ENCODE results near the gene CFAP61.
"Not testable (repeated sequence)": the region's sequence is repeated elsewhere in the genome, so short reads cannot be mapped to it uniquely, and the experiment has no call there.

The CFAP61 gene

DNA sequence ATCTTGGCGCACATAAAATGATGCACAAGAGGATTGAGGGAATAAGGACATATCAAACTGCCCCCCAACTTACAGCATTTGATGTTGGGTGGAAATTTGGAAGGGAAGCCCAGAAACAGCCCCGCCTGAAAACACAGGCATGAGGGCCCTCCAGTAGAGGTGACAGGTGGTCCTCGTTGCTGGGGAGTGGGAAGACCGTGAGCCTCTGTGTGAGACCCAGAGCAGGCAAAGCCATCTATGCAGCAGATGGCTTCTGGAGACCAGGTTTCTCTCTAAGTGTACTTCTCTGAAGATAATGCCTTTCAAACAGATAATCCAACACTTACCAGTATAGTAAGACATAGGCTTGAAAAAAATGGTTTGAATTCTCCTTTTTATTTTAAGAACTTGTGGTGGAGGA, 183.3 kb downstream of the CFAP61 start:
- peak; percentile 94 for DNase-seq

DNA sequence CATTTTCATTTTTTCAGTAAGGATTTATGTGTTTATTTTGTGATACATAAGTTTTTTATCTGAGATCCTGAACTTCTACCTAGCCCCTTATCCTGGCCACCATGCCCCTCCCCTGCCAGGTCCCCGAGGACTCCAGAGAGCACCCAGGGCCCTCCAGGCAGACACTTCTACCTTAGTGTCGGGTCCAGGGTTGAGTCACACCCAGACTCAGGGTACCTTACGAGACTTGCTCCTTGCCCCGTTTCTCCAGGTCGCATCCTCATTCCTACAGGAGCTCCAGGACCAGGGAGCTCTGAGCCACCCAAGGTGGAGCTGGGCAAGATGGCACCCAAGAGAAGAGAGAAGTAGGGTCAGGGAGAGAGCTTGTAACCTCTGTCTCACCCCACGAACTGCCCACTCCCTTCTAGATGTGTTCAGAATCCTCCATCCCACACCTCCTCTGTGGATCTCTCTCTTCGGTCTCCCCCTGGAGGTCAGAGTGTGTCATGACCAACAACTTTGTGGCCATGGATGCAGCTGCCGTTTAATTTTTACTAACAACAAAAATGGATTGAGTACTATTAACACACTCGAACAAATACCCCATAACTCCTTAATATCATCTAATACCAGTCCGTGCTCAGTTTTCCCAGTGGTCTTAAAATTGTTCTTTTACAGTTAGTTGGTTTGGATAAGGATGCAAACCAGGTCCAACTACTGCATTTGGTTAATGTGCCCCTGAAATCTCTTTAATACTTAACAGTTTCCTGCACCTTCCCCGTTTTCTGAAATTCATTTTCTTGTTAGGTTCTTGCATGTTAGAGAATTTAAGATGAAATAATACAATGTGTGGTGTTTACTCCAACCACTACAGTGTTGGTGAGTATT, 185.0 kb downstream of the CFAP61 start:
- peak; percentile 82 for DNase-seq

DNA sequence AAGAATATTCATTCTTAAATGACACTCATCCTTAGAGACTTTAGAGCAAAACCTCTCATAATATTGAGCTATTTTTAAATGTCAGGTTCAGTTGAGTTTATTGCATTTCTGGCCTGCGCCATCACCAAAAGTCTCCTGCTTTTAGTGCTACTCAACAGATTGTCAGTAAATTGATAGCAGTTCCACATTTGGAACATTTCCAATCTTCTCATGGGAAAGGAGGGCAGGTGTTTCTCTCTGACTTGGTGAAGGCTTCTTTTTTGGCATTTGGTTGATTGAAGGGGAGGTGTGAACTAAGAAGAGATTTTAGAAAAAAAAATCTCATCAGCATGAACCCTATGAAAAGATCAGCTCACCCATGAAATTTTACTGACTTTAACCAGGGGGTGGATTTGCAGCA, 189.6 kb downstream of the CFAP61 start:
- no peak for DNase-seq

- DNase-seq = not testable (repeated sequence)
Observed at GRCh38 chr20:20244384-20244783, 192.1 kb downstream of the CFAP61 start.

- DNase-seq = no peak
Observed at GRCh38 chr20:20246996-20247633, 194.8 kb downstream of the CFAP61 start.

DNA sequence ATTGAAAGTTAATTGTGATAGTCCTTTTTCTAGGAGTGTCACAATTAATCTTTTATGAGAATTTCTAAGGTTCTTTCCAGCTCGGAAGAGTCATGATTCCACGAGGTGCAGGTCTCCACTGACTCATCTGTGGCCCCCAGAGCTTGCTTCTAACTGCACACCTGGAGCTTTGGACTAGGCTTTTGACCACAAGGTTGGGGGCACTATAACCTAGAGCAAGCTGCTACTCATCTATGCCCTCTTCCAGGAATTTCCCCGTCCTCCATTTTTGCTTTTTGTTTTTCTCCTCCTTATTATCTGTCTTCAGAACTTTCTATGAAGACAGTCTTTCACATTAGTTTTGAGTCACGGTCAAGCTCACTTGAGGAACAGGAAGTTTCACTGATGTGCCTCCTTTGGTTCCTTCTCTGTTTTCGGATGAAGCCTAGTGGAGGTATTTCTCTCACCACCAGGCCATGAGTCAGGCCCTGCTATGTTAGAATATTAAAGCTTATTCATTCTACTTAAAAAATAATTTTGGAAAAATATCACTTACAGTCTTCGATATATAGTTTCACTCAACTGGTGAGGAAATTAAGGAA, 196.4 kb downstream of the CFAP61 start:
- DNase-seq = no peak

DNA sequence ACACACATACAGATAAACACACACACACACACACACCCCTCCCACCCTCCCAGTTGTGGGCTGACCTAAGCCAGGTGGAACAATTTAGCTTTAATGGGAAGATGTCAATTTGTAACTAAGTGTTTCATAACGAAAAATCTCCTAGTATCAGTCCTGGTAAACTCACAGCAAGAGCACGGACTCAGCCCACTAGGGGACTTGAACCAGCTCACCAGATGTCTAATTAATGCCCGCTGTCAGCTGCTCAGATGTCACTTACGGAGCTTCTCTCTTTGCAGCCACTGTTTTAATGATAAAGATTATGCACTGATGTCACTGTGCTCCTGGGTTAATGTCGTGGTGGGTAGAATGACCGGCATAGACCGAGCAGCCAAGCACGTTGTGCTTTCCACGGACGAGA, 199.0 kb downstream of the CFAP61 start:
- no peak for DNase-seq

DNA sequence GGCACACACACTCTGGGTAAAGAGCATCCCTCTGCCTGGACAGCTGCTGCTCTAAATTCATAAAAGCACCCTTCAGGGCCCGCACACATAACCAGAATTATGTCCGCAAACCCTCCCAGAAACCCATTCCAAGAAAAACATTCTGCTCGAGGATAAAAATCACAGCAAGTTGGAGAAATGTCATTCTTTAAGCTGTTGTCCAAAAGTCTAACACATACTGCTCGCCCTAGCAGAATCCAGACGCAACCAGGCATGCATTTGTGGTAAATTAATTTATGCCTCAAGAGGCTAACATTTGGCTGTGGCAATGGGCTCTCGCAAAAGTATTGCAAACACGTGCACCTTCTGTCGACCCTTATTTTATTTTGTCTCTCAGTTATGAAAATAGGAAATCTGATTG, 199.5 kb downstream of the CFAP61 start:
- no peak for DNase-seq

GRCh38 chr20:20253039-20253743, 200.9 kb downstream of the CFAP61 start:
- no peak for DNase-seq

DNA sequence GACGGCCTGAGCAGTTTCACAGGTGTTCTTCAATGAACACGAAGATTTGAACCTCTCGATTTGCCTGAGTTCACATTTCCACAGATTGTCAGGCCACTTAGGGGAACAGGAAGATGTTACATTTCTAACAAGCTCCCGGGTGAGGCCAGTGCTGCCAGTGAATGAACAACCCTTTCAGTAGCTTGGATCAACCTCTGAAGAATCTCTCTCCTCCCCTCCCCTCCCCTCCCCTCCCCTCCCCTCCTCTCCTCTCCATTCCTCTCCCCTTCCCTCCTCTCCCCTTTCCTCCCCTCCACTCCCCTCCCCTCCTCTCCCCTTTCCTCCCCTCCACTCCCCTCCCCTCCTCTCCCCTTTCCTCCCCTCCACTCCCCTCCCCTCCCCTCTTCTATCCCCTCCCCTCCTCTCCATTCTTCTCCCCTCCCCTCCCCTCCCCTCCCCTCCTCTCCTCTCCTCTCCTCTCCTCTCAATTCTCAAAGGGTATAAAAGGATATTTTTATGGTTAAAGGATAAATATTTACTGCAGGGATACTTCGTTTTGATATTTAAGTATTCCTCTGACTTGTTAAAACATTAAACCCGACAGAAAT, 201.5 kb downstream of the CFAP61 start:
- no peak for DNase-seq

DNA sequence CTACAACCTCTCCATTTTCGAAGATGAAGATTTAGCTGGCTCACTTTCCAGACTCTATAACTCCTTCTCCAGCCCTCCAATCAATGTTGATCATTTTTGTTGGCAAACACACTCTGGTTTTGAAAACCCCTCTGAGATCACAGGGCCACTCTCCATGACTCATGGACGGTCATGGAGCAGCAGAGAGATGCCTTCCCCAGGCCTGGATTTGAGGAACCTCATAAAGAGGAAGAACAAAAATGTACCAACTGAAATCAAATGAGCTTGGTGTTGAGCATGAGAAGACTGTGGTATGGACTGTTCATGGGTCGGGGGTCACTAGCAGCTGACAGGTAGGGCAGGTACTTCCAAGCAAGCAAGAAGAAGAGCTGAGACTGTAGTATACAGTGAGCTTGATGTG, 202.8 kb downstream of the CFAP61 start:
- DNase-seq = no peak

DNA sequence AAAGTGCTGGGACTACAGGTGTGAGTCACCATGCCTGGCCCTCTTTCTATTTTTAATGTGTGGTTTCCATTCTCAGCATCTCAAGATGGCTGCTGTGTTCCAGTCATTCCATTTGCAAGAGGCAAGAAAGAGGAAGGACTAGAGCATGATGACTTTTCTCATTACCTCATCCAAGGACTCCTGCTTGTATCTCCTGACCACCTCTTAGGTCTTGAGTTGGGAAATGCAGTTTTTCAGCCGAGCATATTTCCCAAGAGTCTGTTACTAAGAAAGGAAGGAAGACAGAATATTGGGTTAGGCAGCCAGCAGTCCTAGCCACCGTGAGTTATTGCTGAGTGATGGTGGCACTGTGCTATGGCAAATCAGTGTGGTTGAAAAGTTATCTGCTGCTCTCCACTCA, 207.2 kb downstream of the CFAP61 start:
- DNase-seq = no peak

DNA sequence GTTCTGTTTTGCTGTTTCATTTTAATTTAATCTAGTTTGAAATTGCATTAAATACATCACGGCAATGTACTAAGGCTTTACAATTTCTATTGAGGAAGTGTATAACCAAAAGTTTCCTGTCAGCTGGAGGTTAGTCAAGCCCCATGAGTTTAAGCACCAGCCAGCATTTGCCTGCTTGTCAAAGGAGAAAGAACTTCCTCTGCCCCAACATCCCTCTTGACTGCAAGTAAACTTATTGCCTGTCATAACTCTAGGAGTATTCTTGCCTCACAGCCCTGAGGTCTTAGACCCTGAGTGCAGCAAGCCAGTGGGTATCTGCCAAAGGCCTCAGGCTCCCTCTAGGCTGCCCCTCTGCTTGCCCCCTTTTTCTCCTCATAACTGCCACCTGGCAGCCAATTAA, 208.8 kb downstream of the CFAP61 start:
- DNase-seq = no peak

DNA sequence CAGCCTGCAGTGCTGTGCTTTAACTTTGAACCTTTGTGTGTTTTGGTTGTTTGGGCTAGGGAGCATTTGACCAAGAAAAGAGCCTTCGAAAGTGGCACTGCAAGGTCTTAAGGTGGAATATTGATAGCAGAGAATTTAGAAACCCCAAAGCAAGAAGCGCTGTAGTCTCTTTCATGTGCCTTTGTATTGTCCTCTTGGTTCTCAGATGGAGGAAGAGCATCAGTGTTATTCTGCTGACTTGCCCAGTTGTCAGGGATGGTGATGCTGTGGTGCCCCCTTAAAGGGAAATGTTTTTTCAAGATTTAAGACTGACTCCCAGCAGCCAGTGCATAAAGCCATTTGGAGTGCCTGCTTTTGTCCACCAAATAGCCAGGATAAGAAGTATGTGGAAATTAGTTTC, 212.9 kb downstream of the CFAP61 start:
- no peak for DNase-seq

DNA sequence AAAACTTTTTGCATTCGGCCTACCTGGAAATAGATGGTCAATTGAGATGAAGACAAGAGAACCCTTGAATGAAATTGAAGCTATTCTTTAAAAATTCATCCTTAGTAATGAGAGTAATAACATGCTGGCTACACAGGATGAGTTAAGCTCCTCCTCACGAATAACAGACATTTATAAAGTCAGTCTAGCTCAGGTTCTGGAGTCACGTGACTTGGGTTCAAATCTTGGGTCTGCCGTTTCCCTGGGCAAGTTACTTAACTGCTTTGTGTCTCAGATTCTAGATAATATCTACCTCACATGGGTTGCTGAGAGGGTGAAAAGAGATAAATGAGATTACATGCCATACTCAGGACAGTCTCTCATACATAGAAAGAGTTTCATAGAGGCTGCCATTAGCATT, 214.2 kb downstream of the CFAP61 start:
- no peak for DNase-seq

DNA sequence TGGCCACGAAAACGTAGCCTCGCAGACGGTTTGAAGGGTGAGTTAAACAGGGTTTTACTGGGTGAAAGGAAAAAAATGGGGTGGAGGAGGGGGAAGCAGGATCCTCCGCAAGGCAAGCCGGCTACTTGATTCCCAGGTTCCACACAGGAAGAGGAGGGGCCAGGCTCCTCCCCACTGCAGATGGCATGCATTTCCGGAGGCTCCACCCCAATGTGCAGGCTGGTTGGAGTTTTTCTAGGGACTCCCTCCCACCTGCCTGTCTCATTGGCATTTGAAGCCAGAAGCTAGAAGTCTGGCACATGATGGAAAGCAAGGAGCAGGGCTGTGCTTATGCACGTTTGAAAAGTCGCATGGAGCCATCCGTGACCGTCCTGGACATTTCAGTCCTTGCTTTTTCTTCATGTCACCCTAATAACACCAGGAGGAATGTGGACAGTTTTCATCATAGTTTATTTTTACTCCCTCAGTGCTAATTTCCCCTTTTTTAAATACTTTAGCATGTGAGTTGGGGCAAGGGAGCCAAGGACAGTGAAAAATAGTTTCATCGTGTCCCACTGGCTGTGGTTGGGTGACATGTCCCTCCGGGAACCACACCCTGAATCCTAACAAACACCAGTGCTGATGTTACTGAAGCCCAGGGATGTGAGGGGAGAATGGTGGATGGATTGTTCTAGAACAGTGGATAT, 215.5 kb downstream of the CFAP61 start:
- DNase-seq = peak; percentile 26

DNA sequence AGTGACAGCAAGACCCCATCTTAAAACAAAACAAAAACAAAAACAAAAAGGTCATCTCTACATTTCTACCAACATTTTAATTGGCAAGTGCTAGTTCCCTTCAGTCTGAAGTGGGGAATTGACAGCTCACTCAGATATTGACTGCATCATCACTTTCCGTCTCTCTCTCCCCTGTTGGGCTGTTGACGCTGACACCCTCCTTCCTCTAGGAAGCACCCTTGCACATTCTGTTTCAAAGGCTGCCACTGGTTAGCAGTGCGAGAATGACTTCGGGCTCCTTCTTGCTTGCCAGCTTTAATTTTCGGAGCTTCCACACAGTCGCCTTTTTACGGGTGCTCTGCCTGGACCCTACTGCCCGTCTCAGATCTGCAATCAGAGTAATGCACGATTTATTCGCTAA, 218.9 kb downstream of the CFAP61 start:
- DNase-seq = no peak

GRCh38 chr20:20272686-20273085, 220.4 kb downstream of the CFAP61 start:
- no peak for DNase-seq

DNA sequence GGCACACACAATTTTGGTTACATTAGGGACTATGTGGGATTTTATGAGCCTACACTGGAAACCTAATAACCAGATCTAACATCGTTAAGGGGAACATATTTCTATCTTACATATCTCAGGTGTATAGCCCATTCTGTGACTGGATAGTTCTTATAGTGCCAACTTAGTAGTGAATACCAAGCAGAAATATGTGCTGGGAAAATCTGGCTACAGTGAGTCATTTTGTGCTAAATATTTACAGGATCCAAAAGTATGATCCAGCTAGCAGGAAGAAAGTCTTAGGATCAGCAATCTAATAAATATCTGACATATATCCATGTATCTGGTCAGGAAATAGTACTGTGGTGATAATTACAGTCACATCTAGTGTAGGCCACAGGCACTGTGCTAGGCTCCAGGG, 221.0 kb downstream of the CFAP61 start:
- DNase-seq = no peak

GRCh38 chr20:20274821-20275220, 222.5 kb downstream of the CFAP61 start:
- DNase-seq = no peak

- DNase-seq = no peak
Observed at GRCh38 chr20:20275636-20276035, 223.3 kb downstream of the CFAP61 start.

- DNase-seq = no peak
Observed at GRCh38 chr20:20276811-20277530, 224.6 kb downstream of the CFAP61 start.

Measured in NCI-H82 (cell line).